HEK293 (cell line): ENCODE results near the gene ZFAND6.

ENCODE experiments used
- SETDB1 ChIP-seq: IDR thresholded peaks from one replicate; pipeline ENCODE4 v1.6.1; 2017; ENCODE audit warnings: mild to moderate bottlenecking, low read length, moderate library complexity, mixed read lengths; ENCODE audit not compliant: insufficient read length
- TRIM28 ChIP-seq: IDR thresholded peaks from 2 replicates; pipeline ENCODE4 v1.6.1; 2011; ENCODE audit warnings: low read length, control low read depth, borderline replicate concordance
- ZBTB26 ChIP-seq: fragments of 450-650 bp; formaldehyde crosslinking; optimal IDR thresholded peaks from 2 replicates; pipeline ENCODE3; 2016; ENCODE audit warnings: missing biosample characterization, mild to moderate bottlenecking, missing genetic modification characterization
- ZBTB48 ChIP-seq: fragments of 450-650 bp; formaldehyde crosslinking; IDR thresholded peaks from 2 replicates; pipeline ENCODE4 v1.5.1; 2016; ENCODE audit warnings: missing biosample characterization, missing genetic modification characterization
- ZNF184 ChIP-seq: fragments of 450-650 bp; IDR thresholded peaks from 2 replicates; pipeline ENCODE4 v1.5.1; 2018; ENCODE audit warnings: missing biosample characterization, mild to moderate bottlenecking, missing genetic modification characterization
- ZNF266 ChIP-seq: fragments of 450-650 bp; formaldehyde crosslinking; IDR thresholded peaks from 2 replicates; pipeline ENCODE4 v1.5.1; 2016; ENCODE audit warnings: missing biosample characterization, missing genetic modification characterization, low read depth
- ZNF335 ChIP-seq: fragments of 450-650 bp; formaldehyde crosslinking; conservative IDR thresholded peaks from 2 replicates; pipeline ENCODE4 v1.5.1; 2016; ENCODE audit warnings: missing biosample characterization, missing genetic modification characterization
- ZNF560 ChIP-seq: fragments of 450-650 bp; formaldehyde crosslinking; IDR thresholded peaks from 2 replicates; pipeline ENCODE4 v1.5.1; 2017; ENCODE audit warnings: missing biosample characterization, missing genetic modification characterization, borderline replicate concordance
- ZNF747 ChIP-seq: fragments of 450-650 bp; formaldehyde crosslinking; IDR thresholded peaks from 2 replicates; pipeline ENCODE4 v1.5.1; 2016; ENCODE audit warnings: missing biosample characterization, missing genetic modification characterization
- ZNF76 ChIP-seq: fragments of 450-650 bp; formaldehyde crosslinking; IDR thresholded peaks from 2 replicates; pipeline ENCODE4; 2016; ENCODE audit warnings: low read depth, missing biosample characterization, missing genetic modification characterization, borderline replicate concordance
- ZNF830 ChIP-seq: fragments of 450-650 bp; IDR thresholded peaks from 2 replicates; pipeline ENCODE4 v1.5.0; 2018; ENCODE audit warnings: missing biosample characterization, missing genetic modification characterization, low read depth, mild to moderate bottlenecking, moderate library complexity
- TF ChIP-seq, protein P1 (sequence below): fragments of 450-650 bp; formaldehyde crosslinking; IDR thresholded peaks from 2 replicates; pipeline ENCODE4 v1.5.1; 2017; ENCODE audit warnings: missing biosample characterization, mild to moderate bottlenecking, missing genetic modification characterization, moderate library complexity
- TF ChIP-seq, protein P2 (sequence below): fragments of 450-650 bp; formaldehyde crosslinking; IDR thresholded peaks from 2 replicates; pipeline ENCODE4 v1.5.1; 2017; ENCODE audit warnings: missing biosample characterization, missing genetic modification characterization
- TF ChIP-seq, protein P3 (sequence below): fragments of 450-650 bp; formaldehyde crosslinking; IDR thresholded peaks from 2 replicates; pipeline ENCODE4 v1.5.1; 2016; ENCODE audit warnings: missing biosample characterization, missing genetic modification characterization
- TF ChIP-seq, protein P4 (sequence below): fragments of 450-650 bp; formaldehyde crosslinking; IDR thresholded peaks from 2 replicates; pipeline ENCODE4 v1.5.1; 2017; ENCODE audit warnings: missing biosample characterization, missing genetic modification characterization
- TF ChIP-seq, protein P5 (sequence below): fragments of 450-650 bp; formaldehyde crosslinking; IDR thresholded peaks from 2 replicates; pipeline ENCODE4 v1.5.1; 2016; ENCODE audit warnings: missing biosample characterization, missing genetic modification characterization

Gene ZFAND6

DNA sequence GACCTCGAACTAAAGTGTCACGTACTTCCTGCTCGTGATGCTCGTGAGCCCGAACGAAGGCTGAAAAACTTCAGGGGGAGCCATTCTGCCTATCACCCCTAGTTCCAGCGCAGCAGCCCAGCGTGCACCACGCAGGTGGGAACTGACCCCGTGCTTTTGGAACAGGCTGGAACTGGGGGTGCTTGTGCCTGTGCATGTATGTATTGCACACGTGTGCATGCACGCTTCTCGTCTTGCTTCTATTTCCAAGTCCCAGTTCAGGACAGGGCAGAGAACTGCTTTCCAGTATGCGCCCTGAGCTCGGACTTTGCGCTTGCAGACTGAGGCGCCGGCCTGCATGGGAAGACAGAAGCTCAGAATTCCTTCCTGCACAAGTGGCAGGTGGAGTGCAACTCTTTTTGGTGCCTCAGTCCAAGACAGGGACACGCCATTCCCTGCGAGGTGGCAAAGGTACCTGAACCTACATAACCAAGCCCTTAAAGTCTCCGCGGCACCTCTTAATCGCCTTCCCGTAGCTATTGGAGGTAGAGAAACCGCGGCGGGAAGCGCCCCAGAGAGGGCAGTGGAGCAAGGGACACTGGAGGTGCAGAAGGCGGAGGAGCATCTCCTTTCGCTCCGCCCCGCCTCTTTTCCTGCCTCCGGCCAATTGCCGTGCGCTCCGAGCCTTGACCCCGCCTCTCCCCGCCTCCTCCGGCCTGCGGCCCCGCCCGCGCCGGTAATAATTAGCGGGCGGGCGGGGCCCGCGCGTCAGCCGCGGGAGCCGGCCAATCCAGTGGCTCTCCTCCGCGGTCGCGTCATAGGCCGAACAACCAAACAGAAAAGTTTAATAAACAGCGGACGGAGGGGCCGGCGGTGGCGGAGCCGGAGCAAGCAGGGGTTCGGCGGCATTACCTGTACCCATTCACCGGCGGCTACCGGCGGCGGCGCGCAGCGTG lies at the start of gene ZFAND6 (continued):
- TF ChIP-seq, protein P1, sequence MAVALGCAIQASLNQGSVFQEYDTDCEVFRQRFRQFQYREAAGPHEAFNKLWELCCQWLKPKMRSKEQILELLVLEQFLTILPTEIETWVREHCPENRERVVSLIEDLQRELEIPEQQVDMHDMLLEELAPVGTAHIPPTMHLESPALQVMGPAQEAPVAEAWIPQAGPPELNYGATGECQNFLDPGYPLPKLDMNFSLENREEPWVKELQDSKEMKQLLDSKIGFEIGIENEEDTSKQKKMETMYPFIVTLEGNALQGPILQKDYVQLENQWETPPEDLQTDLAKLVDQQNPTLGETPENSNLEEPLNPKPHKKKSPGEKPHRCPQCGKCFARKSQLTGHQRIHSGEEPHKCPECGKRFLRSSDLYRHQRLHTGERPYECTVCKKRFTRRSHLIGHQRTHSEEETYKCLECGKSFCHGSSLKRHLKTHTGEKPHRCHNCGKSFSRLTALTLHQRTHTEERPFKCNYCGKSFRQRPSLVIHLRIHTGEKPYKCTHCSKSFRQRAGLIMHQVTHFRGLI (tag by site-specific recombination), result peak; percentile 74; the same call in 1 of the 2 replicates
- TF ChIP-seq ZBTB48 (tag by site-specific recombination), result peak; percentile 79; the same call in 1 of the 2 replicates
- TF ChIP-seq ZNF747 (tag by site-specific recombination), result no peak
- TF ChIP-seq ZNF335, result peak; percentile 35; the same call in 1 of the 2 replicates
- TF ChIP-seq ZNF830 (tag by site-specific recombination), result no peak
- TF ChIP-seq, protein P2, sequence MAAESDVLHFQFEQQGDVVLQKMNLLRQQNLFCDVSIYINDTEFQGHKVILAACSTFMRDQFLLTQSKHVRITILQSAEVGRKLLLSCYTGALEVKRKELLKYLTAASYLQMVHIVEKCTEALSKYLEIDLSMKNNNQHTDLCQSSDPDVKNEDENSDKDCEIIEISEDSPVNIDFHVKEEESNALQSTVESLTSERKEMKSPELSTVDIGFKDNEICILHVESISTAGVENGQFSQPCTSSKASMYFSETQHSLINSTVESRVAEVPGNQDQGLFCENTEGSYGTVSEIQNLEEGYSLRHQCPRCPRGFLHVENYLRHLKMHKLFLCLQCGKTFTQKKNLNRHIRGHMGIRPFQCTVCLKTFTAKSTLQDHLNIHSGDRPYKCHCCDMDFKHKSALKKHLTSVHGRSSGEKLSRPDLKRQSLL (tag by site-specific recombination), result no peak
- TF ChIP-seq, protein P3, sequence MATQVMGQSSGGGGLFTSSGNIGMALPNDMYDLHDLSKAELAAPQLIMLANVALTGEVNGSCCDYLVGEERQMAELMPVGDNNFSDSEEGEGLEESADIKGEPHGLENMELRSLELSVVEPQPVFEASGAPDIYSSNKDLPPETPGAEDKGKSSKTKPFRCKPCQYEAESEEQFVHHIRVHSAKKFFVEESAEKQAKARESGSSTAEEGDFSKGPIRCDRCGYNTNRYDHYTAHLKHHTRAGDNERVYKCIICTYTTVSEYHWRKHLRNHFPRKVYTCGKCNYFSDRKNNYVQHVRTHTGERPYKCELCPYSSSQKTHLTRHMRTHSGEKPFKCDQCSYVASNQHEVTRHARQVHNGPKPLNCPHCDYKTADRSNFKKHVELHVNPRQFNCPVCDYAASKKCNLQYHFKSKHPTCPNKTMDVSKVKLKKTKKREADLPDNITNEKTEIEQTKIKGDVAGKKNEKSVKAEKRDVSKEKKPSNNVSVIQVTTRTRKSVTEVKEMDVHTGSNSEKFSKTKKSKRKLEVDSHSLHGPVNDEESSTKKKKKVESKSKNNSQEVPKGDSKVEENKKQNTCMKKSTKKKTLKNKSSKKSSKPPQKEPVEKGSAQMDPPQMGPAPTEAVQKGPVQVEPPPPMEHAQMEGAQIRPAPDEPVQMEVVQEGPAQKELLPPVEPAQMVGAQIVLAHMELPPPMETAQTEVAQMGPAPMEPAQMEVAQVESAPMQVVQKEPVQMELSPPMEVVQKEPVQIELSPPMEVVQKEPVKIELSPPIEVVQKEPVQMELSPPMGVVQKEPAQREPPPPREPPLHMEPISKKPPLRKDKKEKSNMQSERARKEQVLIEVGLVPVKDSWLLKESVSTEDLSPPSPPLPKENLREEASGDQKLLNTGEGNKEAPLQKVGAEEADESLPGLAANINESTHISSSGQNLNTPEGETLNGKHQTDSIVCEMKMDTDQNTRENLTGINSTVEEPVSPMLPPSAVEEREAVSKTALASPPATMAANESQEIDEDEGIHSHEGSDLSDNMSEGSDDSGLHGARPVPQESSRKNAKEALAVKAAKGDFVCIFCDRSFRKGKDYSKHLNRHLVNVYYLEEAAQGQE (tag by site-specific recombination), result no peak
- TF ChIP-seq ZNF184 (tag by site-specific recombination), result no peak
- peak; percentile 45; the same call in 1 of the 2 replicates for TF ChIP-seq TRIM28
- TF ChIP-seq, protein P4, sequence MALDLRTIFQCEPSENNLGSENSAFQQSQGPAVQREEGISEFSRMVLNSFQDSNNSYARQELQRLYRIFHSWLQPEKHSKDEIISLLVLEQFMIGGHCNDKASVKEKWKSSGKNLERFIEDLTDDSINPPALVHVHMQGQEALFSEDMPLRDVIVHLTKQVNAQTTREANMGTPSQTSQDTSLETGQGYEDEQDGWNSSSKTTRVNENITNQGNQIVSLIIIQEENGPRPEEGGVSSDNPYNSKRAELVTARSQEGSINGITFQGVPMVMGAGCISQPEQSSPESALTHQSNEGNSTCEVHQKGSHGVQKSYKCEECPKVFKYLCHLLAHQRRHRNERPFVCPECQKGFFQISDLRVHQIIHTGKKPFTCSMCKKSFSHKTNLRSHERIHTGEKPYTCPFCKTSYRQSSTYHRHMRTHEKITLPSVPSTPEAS (tag by site-specific recombination), result no peak
- peak; percentile 79 for TF ChIP-seq ZNF76 (tag by site-specific recombination)
- TF ChIP-seq ZNF560, result no peak
- TF ChIP-seq ZBTB26 (tag by site-specific recombination), result peak; percentile 53
- TF ChIP-seq SETDB1, result no peak
- TF ChIP-seq, protein P5, sequence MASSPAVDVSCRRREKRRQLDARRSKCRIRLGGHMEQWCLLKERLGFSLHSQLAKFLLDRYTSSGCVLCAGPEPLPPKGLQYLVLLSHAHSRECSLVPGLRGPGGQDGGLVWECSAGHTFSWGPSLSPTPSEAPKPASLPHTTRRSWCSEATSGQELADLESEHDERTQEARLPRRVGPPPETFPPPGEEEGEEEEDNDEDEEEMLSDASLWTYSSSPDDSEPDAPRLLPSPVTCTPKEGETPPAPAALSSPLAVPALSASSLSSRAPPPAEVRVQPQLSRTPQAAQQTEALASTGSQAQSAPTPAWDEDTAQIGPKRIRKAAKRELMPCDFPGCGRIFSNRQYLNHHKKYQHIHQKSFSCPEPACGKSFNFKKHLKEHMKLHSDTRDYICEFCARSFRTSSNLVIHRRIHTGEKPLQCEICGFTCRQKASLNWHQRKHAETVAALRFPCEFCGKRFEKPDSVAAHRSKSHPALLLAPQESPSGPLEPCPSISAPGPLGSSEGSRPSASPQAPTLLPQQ (tag by site-specific recombination), result 0 out of 2 replicates have a peak, but pooled peaks have one; percentile 25
- no peak for TF ChIP-seq ZNF266 (tag by site-specific recombination)
- TF ChIP-seq, all 188 proteins: peak for 26
